Hepatocyte (in vitro differentiated cells): ENCODE results near the gene SNX27. TPM values are rescaled to one million over a fixed set of nuclear protein-coding genes. Genes with fewer than 3 reads are reported as not detected.

ENCODE experiments used
- DNase-seq: peaks from one replicate; pipeline ENCODE4 v3.0.0-alpha.2; 2016; ENCODE audit warnings: low spot score
- H2AFZ ChIP-seq: fragments of 200-600 bp; sonication (generic); 2 replicates; pipeline ENCODE4 v1.6.0; 2016; ENCODE audit warnings: antibody characterized with exemption, mild to moderate bottlenecking
- H3K27ac ChIP-seq: fragments of 200-600 bp; sonication (generic); 2 replicates; pipeline ENCODE4 v1.5.1; 2016; ENCODE audit warnings: mild to moderate bottlenecking
- H3K27me3 ChIP-seq: fragments of 200-600 bp; sonication (generic); 2 replicates; pipeline ENCODE4 v1.6.1; 2016
- H3K36me3 ChIP-seq: fragments of 200-600 bp; sonication (generic); replicated peaks from 2 replicates; pipeline ENCODE4 v1.5.1; 2016; ENCODE audit warnings: low read depth; ENCODE audit not compliant: insufficient read depth
- H3K4me1 ChIP-seq: fragments of 200-600 bp; sonication (generic); 2 replicates; pipeline ENCODE4 v1.5.1; 2016; ENCODE audit warnings: mild to moderate bottlenecking, moderate library complexity; ENCODE audit not compliant: insufficient read depth
- H3K4me2 ChIP-seq: fragments of 200-600 bp; sonication (generic); 2 replicates; pipeline ENCODE4 v1.6.0; 2016
- H3K4me3 ChIP-seq: fragments of 200-600 bp; sonication (generic); 2 replicates; pipeline ENCODE4 v1.5.1; 2016; ENCODE audit warnings: mild to moderate bottlenecking
- H3K79me2 ChIP-seq: fragments of 200-600 bp; sonication (generic); 2 replicates; pipeline ENCODE4 v1.6.0; 2017; ENCODE audit warnings: mild to moderate bottlenecking
- H3K9me2 ChIP-seq: fragments of 200-600 bp; sonication (generic); replicated peaks from 2 replicates; pipeline ENCODE4 v1.6.0; 2017; ENCODE audit warnings: mild to moderate bottlenecking; ENCODE audit not compliant: insufficient read depth
- H3K9me3 ChIP-seq: fragments of 200-600 bp; sonication (generic); 2 replicates; pipeline ENCODE4 v1.5.1; 2016; ENCODE audit warnings: low read depth, mild to moderate bottlenecking
- H4K20me1 ChIP-seq: fragments of 200-600 bp; sonication (generic); 2 replicates; pipeline ENCODE4 v1.6.0; 2016; ENCODE audit warnings: mild to moderate bottlenecking; ENCODE audit not compliant: insufficient read depth, poor library complexity, severe bottlenecking
- CTCF ChIP-seq: fragments of 200-600 bp; sonication (generic); IDR thresholded peaks from 2 replicates; pipeline ENCODE4 v1.5.1; 2016; ENCODE audit warnings: antibody characterized with exemption, mild to moderate bottlenecking; ENCODE audit not compliant: poor library complexity
- EZH2 ChIP-seq: fragments of 200-600 bp; sonication (generic); IDR thresholded peaks from 2 replicates; pipeline ENCODE4 v1.6.1; 2016; ENCODE audit warnings: antibody characterized with exemption, mild to moderate bottlenecking, borderline replicate concordance
- EZH2phosphoT487 ChIP-seq: fragments of 200-600 bp; sonication (generic); IDR thresholded peaks from one replicate; pipeline ENCODE4 v1.6.1; 2018; ENCODE audit warnings: antibody characterized with exemption, mild to moderate bottlenecking, low read depth, moderate library complexity; ENCODE audit not compliant: unreplicated experiment, severe bottlenecking
- WGBS: methylation state at CpG from one replicate; pipeline ENCODE4 v1.1.6; 2016; ENCODE audit warnings: low lambda C conversion rate; ENCODE audit errors: missing lambda C conversion rate; 5-methylcytosine and 5-hydroxymethylcytosine counted together
- polyA plus RNA-seq: library from polyadenylated mRNA; unstranded; fragments of >200 nt; fragmentation: Nextera tagmentation; extraction: Ambion mirVana; gene quantifications from 2 replicates; pipeline ENCODE4 v1.2.1, GENCODE V29; 2016
- total RNA-seq: library from RNA; depleted of rRNA; stranded (reverse); fragments of >200 nt; gene quantifications from 2 replicates; pipeline ENCODE4 v1.2.3, GENCODE V29; 2014

The SNX27 gene
- total and polyA plus RNA-seq, 2 experiments from 2014 or later: 24.0 to 38.7 TPM

GRCh38 chr1:151708891-151709290 lies 97.0 kb downstream of the SNX27 start:
- Histone ChIP-seq H3K4me1 (peaks cover 6% of the 10 kb centered on the region), H3K27ac (no peak overlapping the region), H3K4me3 (no peak overlapping the region), H3K9me3 (no peaks in the 10 kb centered on the region), H3K36me3 (no peaks in the 10 kb centered on the region), H3K27me3 (no peaks in the 10 kb centered on the region), H3K4me2 (no peak overlapping the region), H4K20me1 (no peaks in the 10 kb centered on the region), H3K9me2 (no peaks in the 10 kb centered on the region), H3K79me2 (no peaks in the 10 kb centered on the region), H2AFZ (no peak overlapping the region)
- TF ChIP-seq EZH2phosphoT487: no peak
- TF ChIP-seq EZH2: no peak
- TF ChIP-seq CTCF: no peak
- DNase-seq: no peak
- WGBS: 88% methylated on average over 10 of the region's 15 CpGs

GRCh38 chr1:151710187-151710840 lies 98.5 kb downstream of the SNX27 start:
- no peaks in the 10 kb centered on the region for H3K79me2 ChIP-seq
- H3K27ac ChIP-seq: no peak overlapping the region
- H2AFZ ChIP-seq: no peak overlapping the region
- no peaks in the 10 kb centered on the region for H4K20me1 ChIP-seq
- H3K9me3 ChIP-seq: no peaks in the 10 kb centered on the region
- H3K4me3 ChIP-seq: no peak overlapping the region
- WGBS: 67% methylated on average over 15 of the region's 15 CpGs
- no peak for DNase-seq
- H3K36me3 ChIP-seq: no peaks in the 10 kb centered on the region
- H3K27me3 ChIP-seq: no peaks in the 10 kb centered on the region
- H3K4me2 ChIP-seq: no peak overlapping the region
- no peaks in the 10 kb centered on the region for H3K9me2 ChIP-seq
- H3K4me1 ChIP-seq: peaks cover 6% of the 10 kb centered on the region
- TF ChIP-seq EZH2 (no peak), CTCF (no peak), EZH2phosphoT487 (no peak)

- DNase-seq: no peak
- no peaks in the 10 kb centered on the region for H3K36me3 ChIP-seq
- H3K27ac ChIP-seq: no peak overlapping the region
- H3K4me3 ChIP-seq: no peak overlapping the region
- no peaks in the 10 kb centered on the region for H3K9me2 ChIP-seq
- H2AFZ ChIP-seq: no peak overlapping the region
- peaks cover 6% of the 10 kb centered on the region for H3K4me1 ChIP-seq
- no peak for TF ChIP-seq EZH2phosphoT487
- no peak overlapping the region for H3K4me2 ChIP-seq
- H3K9me3 ChIP-seq: no peaks in the 10 kb centered on the region
- H4K20me1 ChIP-seq: no peaks in the 10 kb centered on the region
- 89% methylated on average over 17 of the region's 21 CpGs for WGBS
- peaks cover 5% of the 10 kb centered on the region for H3K27me3 ChIP-seq
- no peaks in the 10 kb centered on the region for H3K79me2 ChIP-seq
Measured at GRCh38 chr1:151711044-151711800, 99.4 kb downstream of the SNX27 start.

- H3K27ac ChIP-seq: no peak overlapping the region
- peaks cover 10% of the 10 kb centered on the region for H3K27me3 ChIP-seq
- no peaks in the 10 kb centered on the region for H3K9me3 ChIP-seq
- no peak for DNase-seq
- 77% methylated on average over 10 of the region's 10 CpGs for WGBS
- H3K4me1 ChIP-seq: peaks cover 13% of the 10 kb centered on the region
- no peak overlapping the region for H3K4me2 ChIP-seq
- H4K20me1 ChIP-seq: no peaks in the 10 kb centered on the region
- H3K9me2 ChIP-seq: no peaks in the 10 kb centered on the region
- H3K4me3 ChIP-seq: no peak overlapping the region
- no peak overlapping the region for H2AFZ ChIP-seq
- TF ChIP-seq CTCF (no peak), EZH2 (no peak), EZH2phosphoT487 (no peak)
- no peaks in the 10 kb centered on the region for H3K79me2 ChIP-seq
- no peaks in the 10 kb centered on the region for H3K36me3 ChIP-seq
Measured at GRCh38 chr1:151711951-151712350, 100.1 kb downstream of the SNX27 start.
